GM12878 (cell line): Measurements from ENCODE around the gene PSMD14. TPM values are rescaled to one million over a fixed set of nuclear protein-coding genes. Genes with fewer than 3 reads are reported as not detected.

Source experiments
- ATAC-seq: fragments of 200-7000 bp; cut with Tn5 transposase; 3 replicates; pipeline ENCODE4 v1.9.1; 2020; ENCODE audit warnings: mild to moderate bottlenecking, moderate library complexity
- BruUV-seq: library from RNA; stranded (reverse); fragments of 400-500 nt; replicated peaks from 2 replicates; lab custom pipeline; 2021; lab: Mats Ljungman, UMichigan
- CTCF ChIA-PET: fragments of 300-600 bp; sonication (Branson Sonifier 250); formaldehyde crosslinking; extraction: SDS; loops from one replicate; lab custom pipeline; 2021; ENCODE audit warnings: inconsistent platforms; lab: Yijun Ruan, JAX
- POLR2A ChIA-PET: fragments of 350-600 bp; formaldehyde crosslinking; extraction: SDS; loops from one replicate; lab custom pipeline; 2021; ENCODE audit warnings: inconsistent platforms; lab: Charles Lee
- RAD21 ChIA-PET: fragments of 300-600 bp; sonication (Branson Sonifier 250); formaldehyde crosslinking; loops from one replicate; lab custom pipeline; 2023; ENCODE audit warnings: antibody characterized with exemption; ENCODE audit not compliant: unreplicated experiment; lab: Charles Lee
- SMC1A ChIA-PET: fragments of 300-600 bp; sonication (Branson Sonifier 250); formaldehyde crosslinking; loops from one replicate; lab custom pipeline; 2023; ENCODE audit not compliant: unreplicated experiment, uncharacterized antibody; lab: Charles Lee
- DNase-seq: peaks from one replicate; pipeline ENCODE4 v3.0.0-alpha.2; 2011; ENCODE audit warnings: low read depth, low spot score
- FAIRE-seq: peaks from 3 replicates; lab custom pipeline; 2011; peaks lifted over from hg19 to GRCh38; lab: Jason Lieb, UNC
- H2AFZ ChIP-seq: 2 replicates; pipeline ENCODE4 v1.6.0; 2011; ENCODE audit warnings: low read depth, low read length, control low read depth; ENCODE audit not compliant: control insufficient read depth
- H3K27ac ChIP-seq: 2 replicates; pipeline ENCODE4 v1.5.1; 2011; ENCODE audit warnings: control low read depth; ENCODE audit not compliant: control insufficient read depth, insufficient read depth
- H3K27me3 ChIP-seq, 2 experiments: replicated peaks in 1 of 2; 2 replicates each; pipeline versions ENCODE4 v1.6.0 to v1.6.1; 2011; ENCODE audit warnings: low read length in 1 of 2; ENCODE audit not compliant: control insufficient read depth in 2 of 2, insufficient read depth in 2 of 2
- H3K36me3 ChIP-seq, 2 experiments: 2 replicates each; pipeline ENCODE4 v1.5.1; 2011; ENCODE audit warnings: low read length in 1 of 2; ENCODE audit not compliant: control insufficient read depth in 2 of 2, insufficient read depth in 2 of 2
- H3K4me1 ChIP-seq: 2 replicates; pipeline ENCODE4 v1.6.1; 2011; ENCODE audit warnings: mild to moderate bottlenecking, low read length, moderate library complexity, mixed read lengths; ENCODE audit not compliant: control insufficient read depth, insufficient read depth
- H3K4me2 ChIP-seq: 2 replicates; pipeline ENCODE4 v1.6.0; 2011; ENCODE audit warnings: control low read depth; ENCODE audit not compliant: control insufficient read depth, insufficient read depth
- H3K4me3 ChIP-seq: fragments of 200-600 bp; sonication (generic); 2 replicates; pipeline ENCODE4 v1.5.1; 2016
- H3K79me2 ChIP-seq: 2 replicates; pipeline ENCODE4 v1.6.0; 2011; ENCODE audit warnings: low read length; ENCODE audit not compliant: control insufficient read depth, insufficient read depth
- H3K9ac ChIP-seq: 2 replicates; pipeline ENCODE4 v1.8.0; 2011; ENCODE audit warnings: low read length, control low read depth, mixed read lengths; ENCODE audit not compliant: control insufficient read depth, insufficient read depth
- H3K9me3 ChIP-seq: replicated peaks from 3 replicates; pipeline ENCODE4 v1.5.1; 2011; ENCODE audit warnings: mild to moderate bottlenecking, low read length; ENCODE audit not compliant: control insufficient read depth, insufficient read depth
- H4K20me1 ChIP-seq: 2 replicates; pipeline ENCODE4 v1.6.0; 2011; ENCODE audit not compliant: control insufficient read depth, insufficient read depth
- ATF3 ChIP-seq: IDR thresholded peaks from 2 replicates; pipeline ENCODE4 v1.6.1; 2011; ENCODE audit warnings: low read depth, mild to moderate bottlenecking, low read length, moderate library complexity, borderline replicate concordance; ENCODE audit errors: extremely low read depth
- CBX3 ChIP-seq: fragments of 200-600 bp; sonication (generic); IDR thresholded peaks from 2 replicates; pipeline ENCODE4 v1.6.1; 2016; ENCODE audit warnings: low read depth, borderline replicate concordance
- MXI1 ChIP-seq: fragments of 150-350 bp; IDR thresholded peaks from 2 replicates; pipeline ENCODE4 v1.6.1; 2011; ENCODE audit warnings: low read depth, mild to moderate bottlenecking, inconsistent platforms, low read length, improper control_type of control experiment
- POLR2AphosphoS5 ChIP-seq: IDR thresholded peaks from 2 replicates; pipeline ENCODE4 v1.6.1; 2011; ENCODE audit warnings: mild to moderate bottlenecking, low read length, inconsistent platforms
- RAD51 ChIP-seq: fragments of 450-650 bp; IDR thresholded peaks from 2 replicates; pipeline ENCODE4 v1.6.1; 2016; ENCODE audit warnings: moderate library complexity, mild to moderate bottlenecking, inconsistent platforms
- RELA ChIP-seq: fragments of 450-650 bp; IDR thresholded peaks from 2 replicates; pipeline ENCODE4 v1.8.0; 2014; ENCODE audit warnings: borderline replicate concordance; ENCODE audit not compliant: partially characterized antibody
- SIN3A ChIP-seq: IDR thresholded peaks from 2 replicates; pipeline ENCODE4 v1.6.1; 2012; ENCODE audit warnings: low read depth, low read length, improper control_type of control experiment
- SMAD1 ChIP-seq: fragments of 450-650 bp; IDR thresholded peaks from 2 replicates; pipeline ENCODE4 v1.6.1; 2018; ENCODE audit warnings: mild to moderate bottlenecking, low read depth; ENCODE audit not compliant: partially characterized antibody
- TARDBP ChIP-seq: IDR thresholded peaks from 2 replicates; pipeline ENCODE4 v1.6.1; 2016; ENCODE audit warnings: borderline replicate concordance
- WGBS: methylation state at CpG from one replicate; pipeline ENCODE4 v1.1.6; 2016; ENCODE audit warnings: low lambda C conversion rate; ENCODE audit not compliant: insufficient replicate concordance, insufficient coverage; ENCODE audit errors: missing lambda C conversion rate; 5-methylcytosine and 5-hydroxymethylcytosine counted together
- in situ Hi-C: fragments of 300-500 bp; cut with MboI; formaldehyde crosslinking; loops from 9 replicates; pipeline ENCODE4 v1.14.3; 2018; ENCODE audit warnings: mixed read lengths
- intact Hi-C: fragments of 100-400 bp; cut with micrococcal nuclease; formaldehyde crosslinking; loops from one replicate; pipeline ENCODE4 v1.14.2; 2022; ENCODE audit not compliant: unreplicated experiment
- polyA plus RNA-seq, 11 experiments: library from polyadenylated mRNA; depleted of rRNA in 4 of 11; unstranded in 6 of 11; stranded (reverse) in 5 of 11; fragments of >200 nt; fragmentation: Nextera tagmentation in 4 of 11; fragmentation: Illumina TruSeq in 1 of 11; extraction: Ambion mirVana in 4 of 11; extraction: Trizol in 1 of 11; gene quantifications; 1 replicate in 1 of 11; 2 replicates in 10 of 11; pipeline versions ENCODE4 v1.2.1 to v1.2.3, GENCODE V29; 2011 to 2016; ENCODE audit warnings: inconsistent platforms in 2 of 11, missing spikeins in 2 of 11, low read depth in 1 of 11
- total RNA-seq, 4 experiments: library from RNA; depleted of rRNA in 3 of 4; stranded (reverse); fragments of >200 nt in 3 of 4; fragmentation: Illumina TruSeq in 1 of 4; extraction: Trizol in 1 of 4; gene quantifications; 2 replicates each; pipeline versions ENCODE4 v1.2.1 to v1.2.3, GENCODE V29; 2013 to 2021

PSMD14 gene
- total and polyA plus RNA-seq, 10 of the 15 experiments (the other 5 are each of a cell fraction or from before 2014, with no cell fraction given) = 70.5 to 253 (median 127) TPM

GRCh38 chr2:161354106-161354505, 45.9 kb downstream of the PSMD14 start:
- ChIA-PET POLR2A (no interaction called here), CTCF (interaction anchor here (0.7 kb wide), 1 partner anchor 8 kb away, joined by 3 read pairs; no protein-coding TSS in a partner anchor), RAD21 (no interaction called here), SMC1A (interaction anchor here (1.2 to 2.1 kb wide), 3 partner anchors 16 to 290 kb away, joined by 3 to 6 read pairs (median 4); no protein-coding TSS in a partner anchor)
- Histone ChIP-seq H2AFZ (no peak overlapping the region), H3K4me1 (peaks cover 6% of the 10 kb centered on the region; the same call in 1 of the 2 replicates), H3K4me3 (no peak overlapping the region), H3K79me2 (peaks cover 53% of the 10 kb centered on the region), H3K27me3 (no peaks in the 10 kb centered on the region), H3K36me3 (peaks cover 0 to 6% of the 10 kb centered on the region in 2 experiments; a peak in 3 of 4 replicates), H3K4me2 (no peak overlapping the region), H3K9ac (no peak overlapping the region), H4K20me1 (no peaks in the 10 kb centered on the region), H3K27ac (no peak overlapping the region), H3K9me3 (no peaks in the 10 kb centered on the region; the same call in 1 of the 3 replicates)
- in situ Hi-C loops (no loop called here), intact Hi-C loops (no loop called here)
- ATAC-seq (peak; percentile 44), FAIRE-seq (no peak), DNase-seq (no peak)
- BruUV-seq = no TSS peak
- WGBS = 78% methylated on average over 5 of the region's 5 CpGs
- no peak for TF ChIP-seq MXI1
- TF ChIP-seq CBX3 = no peak
- TF ChIP-seq SIN3A = no peak
- TF ChIP-seq POLR2AphosphoS5 = no peak
- TF ChIP-seq RELA = no peak
- no peak for TF ChIP-seq RAD51
- no peak for TF ChIP-seq ATF3
- TF ChIP-seq SMAD1 = no peak
- TF ChIP-seq TARDBP = no peak
